SK-N-SH (cell line): Measurements from ENCODE around the gene TCL1B. TPM values are rescaled to one million over a fixed set of nuclear protein-coding genes. Genes with fewer than 3 reads are reported as not detected.

Experiments used
- CTCF ChIA-PET: fragments of 300-600, 350-600 bp; formaldehyde crosslinking; extraction: SDS; loops from one replicate; lab custom pipeline; 2021; lab: Yijun Ruan, JAX
- POLR2A ChIA-PET: fragments of 350-600 bp; sonication (Branson Sonifier 250); formaldehyde crosslinking; extraction: SDS; loops from one replicate; lab custom pipeline; 2020; ENCODE audit warnings: antibody characterized with exemption, inconsistent platforms; lab: Yijun Ruan, JAX
- DNase-seq: peaks from one replicate; pipeline ENCODE4 v3.0.0; 2012
- H2AFZ ChIP-seq: fragments of 200-600 bp; sonication (generic); 2 replicates; pipeline ENCODE4 v1.8.1; 2016; ENCODE audit warnings: antibody characterized with exemption, mild to moderate bottlenecking, low read depth
- H3F3A ChIP-seq: fragments of 200-600 bp; sonication (generic); replicated peaks from 2 replicates; pipeline ENCODE3; 2016; ENCODE audit warnings: antibody characterized with exemption, mild to moderate bottlenecking; ENCODE audit not compliant: insufficient read depth
- H3K27ac ChIP-seq, 2 experiments: fragments of 200-500 bp in 1 of 2; fragments of 200-600 bp in 1 of 2; sonication (Bioruptor generic) in 1 of 2; sonication (generic), shearing (Covaris generic) in 1 of 2; 2 replicates each; pipeline versions ENCODE4 v1.5.1 to v1.6.1; 2014 to 2016; ENCODE audit warnings: low read depth in 2 of 2, inconsistent platforms in 1 of 2, low read length in 1 of 2, mild to moderate bottlenecking in 1 of 2, mixed read lengths in 1 of 2
- H3K27me3 ChIP-seq: fragments of 200-600 bp; sonication (generic), shearing (Covaris generic); 2 replicates; pipeline ENCODE4 v1.6.1; 2016; ENCODE audit warnings: mixed run types; ENCODE audit not compliant: insufficient read depth
- H3K36me3 ChIP-seq, 2 experiments: fragments of 200-500 bp in 1 of 2; fragments of 200-600 bp in 1 of 2; sonication (Bioruptor generic) in 1 of 2; sonication (generic) in 1 of 2; replicated peaks in 1 of 2; 2 replicates each; pipeline versions ENCODE3 to v1.5.1; 2014 to 2016; ENCODE audit warnings: low read length in 1 of 2, mild to moderate bottlenecking in 1 of 2; ENCODE audit not compliant: insufficient read depth in 2 of 2, control insufficient read depth in 1 of 2
- H3K4me1 ChIP-seq, 2 experiments: fragments of 200-500 bp in 1 of 2; fragments of 200-600 bp in 1 of 2; sonication (Bioruptor generic) in 1 of 2; sonication (generic), shearing (Covaris generic) in 1 of 2; 2 replicates each; pipeline versions ENCODE4 v1.5.1 to v1.6.1; 2014 to 2016; ENCODE audit warnings: low read depth in 1 of 2, low read length in 1 of 2, mixed run types in 1 of 2; ENCODE audit not compliant: insufficient read depth in 2 of 2, control insufficient read depth in 1 of 2
- H3K4me2 ChIP-seq: fragments of 200-600 bp; sonication (generic), shearing (Covaris generic); 2 replicates; pipeline ENCODE4 v1.6.1; 2017; ENCODE audit warnings: mixed run types
- H3K4me3 ChIP-seq, 2 experiments: fragments of 200-500 bp in 1 of 2; fragments of 200-600 bp in 1 of 2; sonication (Bioruptor generic) in 1 of 2; sonication (generic), shearing (Covaris generic) in 1 of 2; 2 replicates each; pipeline versions ENCODE4 v1.5.1 to v1.8.1; 2014 to 2016; ENCODE audit warnings: low read depth in 2 of 2, inconsistent platforms in 1 of 2, low read length in 1 of 2, mild to moderate bottlenecking in 1 of 2, mixed read lengths in 1 of 2, moderate library complexity in 1 of 2
- H3K79me2 ChIP-seq: fragments of 200-600 bp; sonication (generic); 2 replicates; pipeline ENCODE4 v1.8.1; 2017; ENCODE audit warnings: mild to moderate bottlenecking; ENCODE audit not compliant: insufficient read depth
- H3K9ac ChIP-seq: fragments of 200-600 bp; sonication (generic); 2 replicates; pipeline ENCODE4 v1.6.1; 2017; ENCODE audit warnings: mixed run types
- H3K9me2 ChIP-seq: fragments of 200-600 bp; sonication (generic); 2 replicates; pipeline ENCODE4 v1.6.1; 2017; ENCODE audit warnings: mixed run types
- H3K9me3 ChIP-seq: fragments of 200-600 bp; sonication (generic); 2 replicates; pipeline ENCODE4 v1.6.1; 2017; ENCODE audit warnings: mixed run types, mild to moderate bottlenecking, moderate library complexity
- H4K20me1 ChIP-seq: fragments of 200-600 bp; sonication (generic); 2 replicates; pipeline ENCODE4 v1.6.1; 2017; ENCODE audit warnings: mild to moderate bottlenecking, mixed run types; ENCODE audit not compliant: insufficient read depth
- ELF1 ChIP-seq: IDR thresholded peaks from 2 replicates; pipeline ENCODE4 v1.4.0; 2012
- FOSL2 ChIP-seq: IDR thresholded peaks from 2 replicates; pipeline ENCODE4 v1.4.0; 2012; ENCODE audit warnings: low read depth, mild to moderate bottlenecking, moderate library complexity, borderline replicate concordance
- FOXM1 ChIP-seq: IDR thresholded peaks from 2 replicates; pipeline ENCODE4 v1.4.0; 2012; ENCODE audit warnings: low read depth, mild to moderate bottlenecking
- MEF2A ChIP-seq: IDR thresholded peaks from 2 replicates; pipeline ENCODE4 v1.4.0; 2012; ENCODE audit warnings: low read depth, borderline replicate concordance
- MXI1 ChIP-seq: IDR thresholded peaks from 2 replicates; pipeline ENCODE4 v1.6.1; 2012; ENCODE audit warnings: mild to moderate bottlenecking, low read depth, low read length, improper control_type of control experiment
- NFIC ChIP-seq: IDR thresholded peaks from 2 replicates; pipeline ENCODE4 v1.4.0; 2012; ENCODE audit warnings: borderline replicate concordance
- NRF1 ChIP-seq: IDR thresholded peaks from 2 replicates; pipeline ENCODE4 v1.6.1; 2012; ENCODE audit warnings: low read depth, mild to moderate bottlenecking, low read length
- POLR2AphosphoS5 ChIP-seq: IDR thresholded peaks from 2 replicates; pipeline ENCODE4 v1.6.1; 2012; ENCODE audit warnings: low read depth, low read length
- RCOR1 ChIP-seq: fragments of 150-350 bp; IDR thresholded peaks from 2 replicates; pipeline ENCODE4 v1.6.1; 2017; ENCODE audit warnings: antibody characterized with exemption, low read length
- RFX5 ChIP-seq: IDR thresholded peaks from 2 replicates; pipeline ENCODE4 v1.6.1; 2012; ENCODE audit warnings: mild to moderate bottlenecking, improper control_type of control experiment, low read length
- SIN3A ChIP-seq: IDR thresholded peaks from 2 replicates; pipeline ENCODE4 v1.6.1; 2012; ENCODE audit warnings: low read depth, mild to moderate bottlenecking, low read length, moderate library complexity, borderline replicate concordance
- SMC3 ChIP-seq: IDR thresholded peaks from 2 replicates; pipeline ENCODE4 v1.6.1; 2012; ENCODE audit warnings: low read depth, low read length, improper control_type of control experiment
- TAF1 ChIP-seq: IDR thresholded peaks from 2 replicates; pipeline ENCODE4 v1.6.1; 2012; ENCODE audit warnings: low read depth, mild to moderate bottlenecking, low read length, moderate library complexity, borderline replicate concordance
- TEAD4 ChIP-seq: IDR thresholded peaks from 2 replicates; pipeline ENCODE4 v1.4.0; 2012; ENCODE audit warnings: mild to moderate bottlenecking, borderline replicate concordance; ENCODE audit not compliant: insufficient read depth
- YY1 ChIP-seq: IDR thresholded peaks from 2 replicates; pipeline ENCODE4 v1.4.0; 2012; ENCODE audit warnings: low read depth, mild to moderate bottlenecking
- ZBTB33 ChIP-seq: IDR thresholded peaks from 2 replicates; pipeline ENCODE4 v1.4.0; 2012; ENCODE audit warnings: low read depth, borderline replicate concordance
- WGBS: methylation state at CpG from one replicate; pipeline ENCODE4 v1.1.6; 2017; ENCODE audit warnings: low lambda C conversion rate; 5-methylcytosine and 5-hydroxymethylcytosine counted together
- polyA plus RNA-seq, 3 experiments: library from polyadenylated mRNA; depleted of rRNA; stranded (reverse); fragments of >200 nt; gene quantifications; 2 replicates each; pipeline ENCODE4 v1.2.3, GENCODE V29; 2012
- TF ChIP-seq, protein P1 (sequence below): fragments of 150-350 bp; IDR thresholded peaks from 2 replicates; pipeline ENCODE4 v1.6.1; 2016; ENCODE audit warnings: mild to moderate bottlenecking, low read depth, low read length
- TF ChIP-seq, protein P2 (sequence below): IDR thresholded peaks from 2 replicates; pipeline ENCODE4 v1.4.0; 2012; ENCODE audit warnings: low read depth
- TF ChIP-seq, protein P3 (sequence below): fragments of 150-350 bp; IDR thresholded peaks from 2 replicates; pipeline ENCODE4 v1.6.1; 2017; ENCODE audit warnings: antibody characterized with exemption, low read length, low read depth, borderline replicate concordance

TCL1B gene
- polyA plus RNA-seq, 1 of the 3 experiments (the other 2 are of a cell fraction) = not detected

DNA sequence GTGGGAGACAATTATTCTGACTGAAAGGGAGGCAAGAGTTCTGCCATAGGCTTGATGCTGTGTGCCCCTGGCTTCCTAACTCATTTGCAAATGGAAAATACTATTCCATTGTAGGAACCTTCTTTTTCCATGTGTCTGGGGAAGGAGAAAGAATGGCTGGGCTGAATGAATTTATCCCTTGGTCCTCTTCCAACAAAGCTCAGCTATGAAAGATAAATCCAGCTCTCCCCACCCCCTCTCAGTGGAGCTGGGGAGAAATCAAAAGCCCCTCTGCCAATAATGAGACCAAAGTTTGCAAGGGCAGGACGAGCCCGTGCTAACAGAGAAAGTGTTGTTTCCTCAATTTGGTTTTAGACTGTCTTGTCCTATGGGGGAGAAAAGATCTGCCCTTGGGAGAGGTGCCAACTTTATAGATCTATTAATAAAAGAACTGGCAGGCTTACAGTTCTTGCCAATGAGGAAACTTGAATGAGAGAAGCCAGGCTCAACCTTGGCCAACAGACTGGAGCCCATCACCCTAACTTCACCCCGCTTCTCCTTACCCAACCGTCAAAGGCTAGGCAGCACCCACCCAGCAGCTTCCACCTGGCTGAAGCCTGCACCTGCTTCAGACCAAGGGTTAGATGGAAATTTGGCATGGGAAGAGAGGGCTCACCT lies 8.9 kb upstream of the TCL1B start:
- no peaks in the 10 kb centered on the region for H3K36me3 ChIP-seq
- H3K27ac ChIP-seq = no peak overlapping the region
- no peaks in the 10 kb centered on the region for H3K9me3 ChIP-seq
- no peaks in the 10 kb centered on the region for H4K20me1 ChIP-seq
- no peak overlapping the region for H3K9ac ChIP-seq
- no peaks in the 10 kb centered on the region for H3K4me1 ChIP-seq
- no peak overlapping the region for H2AFZ ChIP-seq
- ChIA-PET POLR2A (no interaction called here), CTCF (no interaction called here)
- no peak overlapping the region for H3K4me2 ChIP-seq
- 29% methylated on average over 4 of the region's 4 CpGs for WGBS
- no peaks in the 10 kb centered on the region for H3K9me2 ChIP-seq
- H3K4me3 ChIP-seq = no peak overlapping the region
- no peaks in the 10 kb centered on the region for H3K79me2 ChIP-seq
- no peaks in the 10 kb centered on the region for H3F3A ChIP-seq
- no peaks in the 10 kb centered on the region for H3K27me3 ChIP-seq
- no peak for DNase-seq
- TF ChIP-seq RCOR1 (no peak), NRF1 (no peak), TEAD4 (no peak), TAF1 (no peak), SMC3 (no peak), POLR2AphosphoS5 (no peak), SIN3A (no peak), FOSL2 (no peak)
- TF ChIP-seq, protein P1, sequence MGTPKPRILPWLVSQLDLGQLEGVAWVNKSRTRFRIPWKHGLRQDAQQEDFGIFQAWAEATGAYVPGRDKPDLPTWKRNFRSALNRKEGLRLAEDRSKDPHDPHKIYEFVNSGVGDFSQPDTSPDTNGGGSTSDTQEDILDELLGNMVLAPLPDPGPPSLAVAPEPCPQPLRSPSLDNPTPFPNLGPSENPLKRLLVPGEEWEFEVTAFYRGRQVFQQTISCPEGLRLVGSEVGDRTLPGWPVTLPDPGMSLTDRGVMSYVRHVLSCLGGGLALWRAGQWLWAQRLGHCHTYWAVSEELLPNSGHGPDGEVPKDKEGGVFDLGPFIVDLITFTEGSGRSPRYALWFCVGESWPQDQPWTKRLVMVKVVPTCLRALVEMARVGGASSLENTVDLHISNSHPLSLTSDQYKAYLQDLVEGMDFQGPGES = no peak

GRCh38 chr14:95679148-95679815 lies 6.9 kb upstream of the TCL1B start:
- no peak for DNase-seq
- Histone ChIP-seq H3K9me2 (no peaks in the 10 kb centered on the region), H3K27me3 (no peaks in the 10 kb centered on the region), H3K4me2 (no peak overlapping the region), H4K20me1 (no peaks in the 10 kb centered on the region), H3K9me3 (no peaks in the 10 kb centered on the region), H3K27ac (no peak overlapping the region), H3K4me1 (no peaks in the 10 kb centered on the region), H3K9ac (no peak overlapping the region), H3K79me2 (no peaks in the 10 kb centered on the region), H3K36me3 (no peaks in the 10 kb centered on the region), H3F3A (no peaks in the 10 kb centered on the region), H2AFZ (no peak overlapping the region), H3K4me3 (no peak overlapping the region)
- 20% methylated on average over 4 of the region's 4 CpGs for WGBS
- POLR2A ChIA-PET = no interaction called here
- CTCF ChIA-PET = interaction anchor here (0.6 to 1.4 kb wide), 5 partner anchors 13 to 118 kb away, joined by 3 read pairs; no protein-coding TSS in a partner anchor
- TF ChIP-seq TEAD4 (no peak), SIN3A (no peak), ELF1 (no peak), SMC3 (no peak), MEF2A (no peak), RCOR1 (no peak), MXI1 (no peak), YY1 (no peak), ZBTB33 (no peak), RFX5 (no peak), NFIC (no peak), FOSL2 (no peak), FOXM1 (no peak)
- TF ChIP-seq, protein P2, sequence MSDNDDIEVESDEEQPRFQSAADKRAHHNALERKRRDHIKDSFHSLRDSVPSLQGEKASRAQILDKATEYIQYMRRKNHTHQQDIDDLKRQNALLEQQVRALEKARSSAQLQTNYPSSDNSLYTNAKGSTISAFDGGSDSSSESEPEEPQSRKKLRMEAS = no peak
- TF ChIP-seq, protein P3, sequence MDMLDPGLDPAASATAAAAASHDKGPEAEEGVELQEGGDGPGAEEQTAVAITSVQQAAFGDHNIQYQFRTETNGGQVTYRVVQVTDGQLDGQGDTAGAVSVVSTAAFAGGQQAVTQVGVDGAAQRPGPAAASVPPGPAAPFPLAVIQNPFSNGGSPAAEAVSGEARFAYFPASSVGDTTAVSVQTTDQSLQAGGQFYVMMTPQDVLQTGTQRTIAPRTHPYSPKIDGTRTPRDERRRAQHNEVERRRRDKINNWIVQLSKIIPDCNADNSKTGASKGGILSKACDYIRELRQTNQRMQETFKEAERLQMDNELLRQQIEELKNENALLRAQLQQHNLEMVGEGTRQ = no peak
- TF ChIP-seq, protein P1 = no peak
